IMR-90 (cell line): Measurements from ENCODE around the gene SPAG5.

Experiments
- CTCF ChIP-seq: conservative IDR thresholded peaks from 2 replicates; pipeline ENCODE4 v1.5.1; 2012; ENCODE audit warnings: mild to moderate bottlenecking, low read depth, low read length, improper control_type of control experiment
- NFE2L2 ChIP-seq: fragments of 150-350 bp; IDR thresholded peaks from 2 replicates; pipeline ENCODE4 v1.6.1; 2016; ENCODE audit warnings: low read depth, mild to moderate bottlenecking, low read length
- RCOR1 ChIP-seq: IDR thresholded peaks from 2 replicates; pipeline ENCODE4 v1.6.1; 2012; ENCODE audit warnings: mild to moderate bottlenecking, low read length, improper control_type of control experiment; ENCODE audit not compliant: insufficient replicate concordance
- USF2 ChIP-seq: fragments of 150-350 bp; IDR thresholded peaks from 2 replicates; pipeline ENCODE4 v1.6.1; 2017; ENCODE audit warnings: mild to moderate bottlenecking, antibody characterized with exemption, low read length, low read depth

GRCh38 chr17:28626818-28627217, 28.0 kb upstream of the SPAG5 start:
- TF ChIP-seq CTCF = no peak
- no peak for TF ChIP-seq USF2
- no peak for TF ChIP-seq NFE2L2
- no peak for TF ChIP-seq RCOR1
